Right cardiac atrium (tissue), 5 donors: ENCODE data around the gene SH2D4B. TPM values are rescaled to one million over a fixed set of nuclear protein-coding genes. Genes with fewer than 3 reads are reported as not detected.
A peak's percentile ranks its signal among the peaks of the same experiment; 100 is the strongest.

Source experiments
- ATAC-seq, 2 donors: fragments of 200-7000 bp; cut with Tn5 transposase; one replicate each; pipeline versions ENCODE4 v1.8.0 to v1.9.1; 2020; ENCODE audit warnings: moderate library complexity in 2 of 2, mild to moderate bottlenecking in 1 of 2
- DNase-seq, 3 donors: peaks; one replicate each; pipeline ENCODE4 v3.0.0-alpha.2; 2020
- H3K27ac ChIP-seq: one replicate; pipeline ENCODE4 v1.5.1; 2013; ENCODE audit warnings: mild to moderate bottlenecking, low read length, control low read depth, moderate library complexity
- H3K27me3 ChIP-seq: one replicate; pipeline ENCODE4 v1.6.1; 2013; ENCODE audit not compliant: control insufficient read depth, insufficient read depth
- H3K4me1 ChIP-seq: one replicate; pipeline ENCODE4 v1.6.1; 2013; ENCODE audit warnings: low read length; ENCODE audit not compliant: control insufficient read depth, insufficient read depth
- H3K4me3 ChIP-seq: one replicate; pipeline ENCODE4 v1.5.1; 2013; ENCODE audit warnings: low read length, control low read depth
- H3K9me3 ChIP-seq: one replicate; pipeline ENCODE4 v1.6.1; 2013; ENCODE audit warnings: low read length; ENCODE audit not compliant: control insufficient read depth
- WGBS: extraction: QIAGEN DNeasy Blood & Tissue Kit; methylation state at CpG from one replicate; pipeline ENCODE4 v1.1.7; 2013; 5-methylcytosine and 5-hydroxymethylcytosine counted together
- intact Hi-C, 4 donors: fragments of 100-400 bp; cut with DNase I; formaldehyde crosslinking; loops; one replicate each; pipeline versions ENCODE4 v1.11.0 to v1.14.0; 2022 to 2023
- long read RNA-seq, 4 donors: library from polyadenylated mRNA; unstranded; transcript quantifications; one replicate each; pipeline ENCODE4 v2.0.0, GENCODE V29; 2020 to 2021
- polyA plus RNA-seq: library from polyadenylated mRNA; stranded (reverse); fragments of 200-250 nt; gene quantifications from one replicate; pipeline ENCODE4 v1.2.3, GENCODE V29; 2013
- total RNA-seq, 4 donors: library from RNA; stranded (reverse); fragmentation: NEBNext Ultra II Directional; extraction: Animal tissue kit (Norgen Biotek cat#: 25700); gene quantifications; one replicate each; pipeline ENCODE4 v1.2.1, GENCODE V29; 2021
- donor health status: healthy with polysubstance abuse.
- donor health status: DM: no; HTN: yes; CAD: no.
- donor health status: DM: no; HTN: no; CAD: no.
- donor health status: DM: no; HTN: yes; CAD: no; lungs with severe emphysema.
- donor health status: DM: yes; HTN: yes; CAD: no.

SH2D4B gene
- total RNA-seq (not detected), polyA plus RNA-seq (not detected)
- long read RNA-seq, donor 1 = 0 reads
- long read RNA-seq, donor 2 = 0 reads
- long read RNA-seq, donor 3 = 0 reads
- long read RNA-seq, donor 4 = 0 reads

- H3K27ac ChIP-seq = no peak within 1 kb of the TSS
- no peak for ATAC-seq
- intact Hi-C loops = no loop called here
These were observed at the start of gene SH2D4B for GRCh38 chr10:80537736-80538480. SH2D4B (plus strand) TSS chr10:80537902; CDS start chr10:80538332, 430 bp downstream.

DNA sequence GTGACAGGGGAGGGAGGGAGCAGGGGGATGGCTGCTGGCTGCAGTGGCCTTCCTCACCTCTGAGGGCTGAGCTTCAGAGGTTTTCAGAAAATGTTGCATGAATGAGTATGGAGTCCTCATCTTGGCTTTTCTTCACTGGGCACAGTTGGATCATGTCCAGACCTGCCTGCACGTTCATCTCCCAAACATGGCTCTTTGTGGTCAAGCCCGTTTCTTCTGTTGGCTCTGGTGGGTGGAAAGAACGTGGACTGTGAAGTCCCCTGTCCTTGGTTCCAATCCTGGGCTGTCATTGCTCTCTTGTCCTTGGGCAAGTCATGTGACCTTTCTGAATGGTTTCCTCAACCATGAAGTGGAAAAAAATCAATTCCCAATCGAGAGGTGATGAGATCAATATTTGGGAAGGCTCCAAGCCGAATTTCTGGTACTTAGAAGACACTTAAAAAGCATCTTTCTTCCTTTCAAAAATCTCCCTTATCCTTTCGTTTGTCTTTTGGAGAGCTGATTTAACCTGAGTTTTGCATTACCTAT, 49.1 kb upstream of the SH2D4B start:
- H3K9me3 ChIP-seq = no peaks in the 10 kb centered on the region
- H3K27ac ChIP-seq = no peak overlapping the region
- peaks cover 26% of the 10 kb centered on the region for H3K4me1 ChIP-seq
- H3K4me3 ChIP-seq = no peak overlapping the region
- intact Hi-C loops = no loop called here
- ATAC-seq (no peak), DNase-seq (no peak)
- WGBS = 79% methylated on average over 6 of the region's 6 CpGs
- no peaks in the 10 kb centered on the region for H3K27me3 ChIP-seq

More at GRCh38 chr10:80537736-80538480, at the start of gene SH2D4B:
- no peak within 1 kb of the TSS for H3K4me3 ChIP-seq
- no peaks in the 10 kb centered on the region for H3K9me3 ChIP-seq
- H3K4me1 ChIP-seq = peaks cover 7% of the 10 kb centered on the region
- no peaks in the 10 kb centered on the region for H3K27me3 ChIP-seq
- WGBS = 90% methylated on average over 19 of the region's 19 CpGs
- peak in 1 of 3 donors; percentile 27 for DNase-seq

GRCh38 chr10:80489371-80490112, 48.2 kb upstream of the SH2D4B start:
- no peak for DNase-seq
- Histone ChIP-seq H3K27ac (no peak overlapping the region), H3K4me1 (peaks cover 31% of the 10 kb centered on the region), H3K27me3 (no peaks in the 10 kb centered on the region), H3K9me3 (no peaks in the 10 kb centered on the region), H3K4me3 (no peak overlapping the region)
- intact Hi-C loops = no loop called here
- 100% methylated on average over 2 of the region's 2 CpGs for WGBS
- no peak for ATAC-seq

DNA sequence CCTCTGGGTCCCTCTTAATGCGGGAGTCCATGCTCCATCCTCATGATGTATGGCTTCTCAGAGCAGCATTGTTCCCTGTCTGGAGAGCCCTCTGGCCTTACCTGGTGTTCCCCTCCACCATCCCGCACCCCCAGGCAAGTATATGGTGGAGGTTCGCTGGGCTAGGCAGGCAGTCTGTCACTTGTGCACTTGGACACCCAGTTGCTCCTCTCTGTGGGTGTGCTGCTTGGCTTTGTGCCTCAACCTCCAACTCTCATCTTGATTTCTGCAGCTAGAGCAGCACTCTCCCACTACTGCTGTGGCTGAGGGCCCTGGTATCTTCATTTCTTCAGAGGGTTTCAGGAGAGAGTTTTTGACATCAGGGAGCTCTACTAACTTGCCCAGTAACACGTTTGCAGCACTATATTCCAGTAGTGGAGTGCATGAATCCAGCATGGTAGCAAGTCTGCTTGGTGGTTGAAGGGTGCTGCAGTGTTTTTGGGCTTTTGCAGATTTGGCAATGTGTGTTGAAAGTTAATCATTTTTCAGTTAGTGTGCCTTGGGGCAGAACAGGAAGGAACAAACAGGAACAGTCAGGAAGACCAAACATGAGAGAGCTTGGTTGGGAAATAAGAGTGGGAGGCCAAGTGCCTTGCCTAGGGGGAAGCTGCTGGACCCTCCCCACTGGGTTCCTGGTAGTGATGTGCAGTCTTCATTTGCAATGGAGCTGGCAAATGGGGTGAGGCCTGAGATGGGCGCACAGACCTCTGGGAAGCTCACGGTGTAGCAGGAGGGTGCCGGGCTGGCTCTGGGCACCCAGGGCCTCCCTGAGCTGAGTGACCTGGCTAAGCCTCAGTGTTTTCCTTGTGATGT, 46.2 kb upstream of the SH2D4B start:
- no peaks in the 10 kb centered on the region for H3K27me3 ChIP-seq
- intact Hi-C loops = no loop called here
- 86% methylated on average over 7 of the region's 7 CpGs for WGBS
- DNase-seq (peak; percentile 51 to 68 (median 55)), ATAC-seq (peak; percentile 19 to 44)
- H3K9me3 ChIP-seq = no peaks in the 10 kb centered on the region
- no peak overlapping the region for H3K4me3 ChIP-seq
- H3K4me1 ChIP-seq = peaks cover 24% of the 10 kb centered on the region
- no peak overlapping the region for H3K27ac ChIP-seq

DNA sequence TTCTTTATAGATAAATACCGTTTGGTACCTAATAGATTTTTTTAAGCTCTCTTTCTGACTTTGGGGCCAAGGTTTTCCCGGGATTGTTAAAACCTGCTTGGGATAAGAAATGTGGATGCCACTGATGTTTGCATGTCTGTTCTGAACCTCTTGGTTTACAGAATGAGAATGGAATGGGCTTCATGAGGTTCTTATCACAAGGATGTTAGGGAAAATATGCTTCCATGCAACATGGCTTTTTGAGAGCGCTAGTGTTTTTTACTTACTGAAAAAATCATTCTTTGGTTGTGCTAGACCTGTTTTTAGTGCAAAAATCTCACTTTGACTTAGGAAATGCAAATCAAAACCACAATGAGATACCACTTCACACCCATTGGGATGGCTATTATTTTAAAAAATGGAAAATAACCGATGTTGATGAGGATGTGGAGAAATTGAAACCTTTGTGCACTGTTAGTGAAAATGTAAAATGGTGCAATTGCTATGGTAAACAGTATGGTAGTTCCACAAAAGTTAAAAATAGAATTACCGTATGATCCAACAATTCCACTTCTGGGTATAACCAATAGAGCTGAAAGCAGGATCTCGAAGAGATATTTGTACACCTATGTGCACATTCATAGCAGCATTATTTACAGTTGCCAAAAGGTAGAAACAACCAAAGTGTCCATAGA, 44.7 kb upstream of the SH2D4B start:
- DNase-seq (no peak), ATAC-seq (no peak)
- intact Hi-C loops = no loop called here
- 68% methylated on average over 6 of the region's 6 CpGs for WGBS
- H3K27ac ChIP-seq = no peak overlapping the region
- H3K4me1 ChIP-seq = peaks cover 23% of the 10 kb centered on the region
- H3K9me3 ChIP-seq = no peaks in the 10 kb centered on the region
- no peak overlapping the region for H3K4me3 ChIP-seq
- no peaks in the 10 kb centered on the region for H3K27me3 ChIP-seq

DNA sequence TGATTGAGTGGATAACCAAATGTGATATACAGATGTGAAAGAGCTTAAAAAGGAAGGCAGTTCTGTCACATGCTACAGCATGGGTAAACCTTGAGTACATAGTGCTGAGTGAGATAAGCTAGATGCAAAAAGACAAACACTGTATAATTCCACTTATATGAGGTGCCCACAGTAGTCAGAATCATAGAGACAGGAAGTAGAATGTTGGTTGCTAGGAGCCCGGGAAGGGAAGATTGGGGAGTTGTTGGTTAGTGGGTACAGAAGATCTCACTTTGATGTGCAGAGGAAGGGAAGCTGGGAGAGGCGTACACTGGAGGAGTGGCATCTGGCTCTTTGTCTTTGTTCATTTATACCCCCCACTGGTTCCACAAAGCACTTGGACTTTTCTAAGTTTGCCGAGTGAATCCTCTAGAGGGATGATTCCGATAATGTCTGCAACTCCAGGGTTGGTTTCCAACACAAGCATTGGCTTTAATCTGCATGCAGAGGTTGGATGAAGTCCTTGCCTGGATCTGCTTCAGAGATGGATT, 44.1 kb upstream of the SH2D4B start:
- no peak for DNase-seq
- H3K27me3 ChIP-seq = no peaks in the 10 kb centered on the region
- peak overlapping the region; percentile 23 for H3K27ac ChIP-seq
- intact Hi-C loops = no loop called here
- no peak overlapping the region for H3K4me3 ChIP-seq
- H3K4me1 ChIP-seq = peaks cover 27% of the 10 kb centered on the region
- WGBS = 20% methylated on average over 4 of the region's 4 CpGs
- no peaks in the 10 kb centered on the region for H3K9me3 ChIP-seq
- ATAC-seq = peak; percentile 15 to 23

GRCh38 chr10:80496555-80497172, 41.0 kb upstream of the SH2D4B start:
- intact Hi-C loops = loop anchor here in 1 of 4 donors (5.0 kb wide), 1 partner anchor 34 kb away; no protein-coding TSS in a partner anchor
- no peak overlapping the region for H3K4me3 ChIP-seq
- H3K27ac ChIP-seq = no peak overlapping the region
- H3K9me3 ChIP-seq = no peaks in the 10 kb centered on the region
- H3K27me3 ChIP-seq = no peaks in the 10 kb centered on the region
- H3K4me1 ChIP-seq = peaks cover 45% of the 10 kb centered on the region
- no peak for DNase-seq
- WGBS = 94% methylated on average over 4 of the region's 4 CpGs
- ATAC-seq = no peak

GRCh38 chr10:80497187-80498077, 40.3 kb upstream of the SH2D4B start:
- H3K27ac ChIP-seq = peak overlapping the region; percentile 79
- intact Hi-C loops = loop anchor here in 1 of 4 donors (5.0 kb wide), 1 partner anchor 35 kb away; no protein-coding TSS in a partner anchor
- ATAC-seq = peak; percentile 70 to 86
- no peaks in the 10 kb centered on the region for H3K9me3 ChIP-seq
- H3K4me1 ChIP-seq = peaks cover 52% of the 10 kb centered on the region
- H3K4me3 ChIP-seq = no peak overlapping the region
- WGBS = 29% methylated on average over 7 of the region's 7 CpGs
- peak; percentile 85 to 90 (median 85) for DNase-seq
- no peaks in the 10 kb centered on the region for H3K27me3 ChIP-seq
